ENCODE results near the gene DNAJB5.

DNAJB5 gene

DNA sequence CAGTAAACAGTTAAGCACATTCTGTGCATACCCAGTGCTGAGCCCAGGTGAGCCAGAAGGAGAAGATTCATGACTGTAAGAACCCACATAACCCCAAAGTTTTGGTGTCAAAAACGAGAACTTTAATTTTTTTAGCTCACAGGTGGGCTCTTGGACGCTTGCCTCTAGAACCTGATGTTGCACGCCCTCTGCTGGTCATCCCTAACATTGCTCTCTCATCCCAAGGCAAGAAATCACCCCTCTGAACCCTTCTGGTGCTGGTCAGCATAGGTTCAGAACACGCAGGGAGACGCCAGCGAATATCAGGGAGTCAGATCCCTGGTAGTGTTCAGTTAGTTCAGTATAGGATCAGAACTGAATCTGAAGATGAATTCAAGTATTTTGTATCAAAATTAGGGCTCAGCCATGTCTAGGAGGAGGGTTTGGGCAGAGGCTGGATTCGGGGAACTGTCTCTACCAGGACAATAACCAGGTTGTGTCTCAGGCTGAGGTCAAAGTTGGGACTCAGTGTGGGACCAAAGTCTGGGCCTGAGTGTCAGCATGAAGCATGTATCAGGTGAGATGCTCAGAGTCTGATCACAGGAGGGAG is 4.1 kb upstream of the DNAJB5 start:
- peak; percentile 80 for DNase-seq

DNA sequence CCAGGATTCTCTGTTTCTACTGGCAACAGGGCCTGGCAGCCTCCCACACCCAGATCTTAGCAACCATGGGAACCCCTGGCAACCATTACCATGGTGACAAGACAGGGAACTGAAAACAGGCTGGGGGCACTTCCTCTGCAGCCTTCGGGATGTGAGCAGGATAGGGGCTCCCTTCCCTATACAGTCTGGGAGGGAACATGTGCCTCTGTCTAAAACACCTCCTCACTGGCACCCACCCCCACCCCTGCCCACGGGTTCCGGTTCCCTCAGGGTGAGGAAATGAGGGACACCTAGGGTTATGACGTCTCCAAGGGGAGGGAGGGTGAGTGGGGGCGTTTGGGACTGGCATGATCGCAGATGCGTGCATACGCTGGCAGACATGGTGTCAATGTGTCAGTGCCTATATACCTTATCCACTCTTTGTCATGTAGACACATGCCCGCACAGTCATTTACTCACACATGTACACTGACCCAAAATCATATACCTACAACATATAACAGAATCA is 3.0 kb upstream of the DNAJB5 start:
- no peak for DNase-seq

DNA sequence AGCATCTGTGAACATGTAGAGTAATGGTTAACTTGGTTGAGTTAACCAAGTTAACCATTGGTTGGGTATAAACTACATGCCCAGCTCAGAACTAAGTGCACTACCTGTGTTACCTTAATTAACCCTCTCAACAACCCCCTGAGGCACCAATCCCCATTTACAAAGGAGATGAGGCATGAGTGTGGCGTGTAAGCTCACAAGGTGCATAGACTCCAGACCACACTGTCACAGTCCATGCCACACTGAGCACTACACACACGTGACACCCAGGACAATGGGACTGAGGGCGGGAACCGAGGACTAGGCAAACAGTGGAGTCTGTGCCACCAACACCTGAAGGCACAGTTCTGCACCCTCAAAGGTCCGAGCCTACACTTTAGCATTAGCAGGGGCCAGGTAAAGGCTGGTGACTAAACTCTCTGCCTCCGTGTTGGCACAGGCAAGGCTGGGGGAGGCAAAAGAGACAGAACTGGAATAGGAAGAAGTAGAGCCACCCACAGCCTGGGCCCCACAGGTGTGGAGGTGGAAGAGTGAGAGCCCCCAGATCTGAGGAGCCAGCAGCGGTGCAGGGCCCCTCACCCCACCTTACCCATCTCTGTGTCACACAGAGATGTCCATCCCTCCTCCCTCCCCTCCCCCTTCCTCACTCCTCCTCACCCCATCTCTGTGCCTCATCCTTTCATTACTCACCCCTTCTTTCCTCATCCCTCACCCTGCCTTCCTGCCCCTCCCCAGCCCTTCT is 2.2 kb upstream of the DNAJB5 start:
- no peak for DNase-seq

DNA sequence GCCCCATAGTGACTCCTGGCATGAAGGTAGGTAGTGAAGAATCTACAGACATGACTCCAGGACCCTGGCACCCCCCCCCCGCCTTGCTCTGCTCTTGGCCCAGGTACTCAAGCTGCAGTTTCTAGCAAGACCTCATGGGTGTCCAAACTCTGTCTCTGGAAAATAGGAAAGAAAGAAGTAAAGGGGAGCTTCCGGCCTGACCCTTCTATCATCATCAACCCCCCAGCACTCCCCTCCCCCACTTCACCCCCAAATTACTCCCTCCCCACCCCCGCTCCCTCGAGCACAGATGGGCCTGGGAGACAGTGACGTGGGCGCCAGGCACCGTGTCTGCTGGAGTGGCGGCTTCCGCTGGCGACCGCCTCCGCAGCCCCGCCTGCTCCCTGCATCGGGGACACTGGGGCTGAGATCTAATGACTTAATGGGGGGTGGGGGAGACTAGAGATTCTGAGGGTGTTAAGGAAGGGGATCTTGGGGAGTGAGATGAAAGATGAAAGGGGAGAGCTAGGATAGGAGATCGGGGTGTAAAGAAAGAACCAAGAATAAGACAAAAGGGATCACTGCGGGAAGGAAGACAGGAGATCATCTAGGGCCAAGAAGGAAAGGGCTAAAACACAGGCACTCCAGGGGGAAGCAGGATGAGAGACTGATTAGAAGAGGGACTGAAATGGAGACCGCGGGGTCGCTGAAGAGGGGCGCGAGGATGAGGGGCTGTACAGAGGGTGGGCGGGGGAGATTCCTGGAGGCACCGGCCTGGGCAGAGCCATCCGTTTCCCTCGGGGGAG is 1.1 kb upstream of the DNAJB5 start:
- DNase-seq, result no peak

DNA sequence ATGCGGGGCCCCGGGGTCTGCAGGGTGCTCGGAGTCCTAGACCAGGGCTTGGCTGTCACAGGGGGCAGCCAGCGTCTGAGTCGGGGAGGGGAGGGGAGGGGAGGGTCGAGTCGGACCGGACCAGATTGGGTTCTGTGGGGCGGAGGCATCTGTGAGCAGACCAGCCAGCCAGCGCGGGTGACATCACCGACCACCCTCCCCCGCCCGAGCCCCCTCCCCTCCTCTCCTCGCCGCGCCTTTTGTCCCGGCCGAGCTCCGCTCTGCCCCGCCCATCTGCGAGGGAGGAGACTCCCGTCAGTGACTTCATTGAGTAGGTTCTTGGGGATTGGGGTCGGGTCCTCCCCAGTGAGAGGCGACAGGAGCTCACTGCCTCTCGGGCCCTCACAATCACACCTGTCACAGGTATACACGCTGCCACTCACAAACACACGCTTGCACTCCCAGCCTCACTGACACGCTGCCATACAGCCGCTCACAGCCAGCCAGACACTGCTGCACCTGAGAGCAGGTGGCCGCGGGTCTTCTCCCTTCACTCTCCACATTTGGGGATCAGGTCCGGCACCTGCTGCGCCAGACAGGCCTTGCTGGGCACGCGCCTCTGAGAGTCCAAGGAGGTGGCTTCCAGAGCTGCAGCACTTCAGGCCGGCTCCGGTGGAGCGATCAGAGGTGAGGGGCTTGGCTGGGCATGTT is 546 bp downstream of the DNAJB5 start:
- DNase-seq, result peak; percentile 45

DNA sequence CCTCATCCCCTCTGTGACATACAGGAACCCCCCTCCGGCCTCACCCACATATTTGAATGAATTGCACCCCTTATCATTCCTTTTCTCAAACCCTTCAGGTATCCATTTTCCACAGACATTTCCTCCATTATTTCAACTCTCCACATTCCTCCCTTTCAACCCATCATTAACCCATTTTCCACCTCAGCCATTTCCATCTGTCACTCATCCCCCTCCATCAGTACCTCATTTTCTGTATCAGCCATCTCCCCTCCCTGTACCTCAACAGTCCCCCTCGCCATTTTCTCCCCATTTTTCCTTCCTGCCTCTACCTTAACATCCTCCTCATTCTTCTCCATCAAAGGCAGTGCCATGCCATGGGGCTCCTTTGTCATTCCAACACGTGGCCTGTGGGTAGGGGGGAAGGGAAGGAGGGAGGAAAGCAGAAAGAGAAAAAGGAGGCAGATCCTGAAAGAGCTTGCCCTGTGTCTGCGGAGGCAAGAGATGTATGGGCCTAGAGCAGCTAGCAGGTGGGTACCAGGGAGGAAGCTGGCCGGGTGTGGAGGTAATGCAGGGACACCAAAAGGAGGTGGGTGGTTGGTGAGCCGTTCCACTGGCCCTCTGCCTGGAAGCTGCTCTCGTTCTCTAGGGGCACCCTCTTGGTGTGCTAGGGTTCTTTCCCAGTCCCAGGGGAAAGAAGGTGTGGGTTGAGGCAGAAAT is 1.5 kb downstream of the DNAJB5 start:
- DNase-seq, result no peak

DNA sequence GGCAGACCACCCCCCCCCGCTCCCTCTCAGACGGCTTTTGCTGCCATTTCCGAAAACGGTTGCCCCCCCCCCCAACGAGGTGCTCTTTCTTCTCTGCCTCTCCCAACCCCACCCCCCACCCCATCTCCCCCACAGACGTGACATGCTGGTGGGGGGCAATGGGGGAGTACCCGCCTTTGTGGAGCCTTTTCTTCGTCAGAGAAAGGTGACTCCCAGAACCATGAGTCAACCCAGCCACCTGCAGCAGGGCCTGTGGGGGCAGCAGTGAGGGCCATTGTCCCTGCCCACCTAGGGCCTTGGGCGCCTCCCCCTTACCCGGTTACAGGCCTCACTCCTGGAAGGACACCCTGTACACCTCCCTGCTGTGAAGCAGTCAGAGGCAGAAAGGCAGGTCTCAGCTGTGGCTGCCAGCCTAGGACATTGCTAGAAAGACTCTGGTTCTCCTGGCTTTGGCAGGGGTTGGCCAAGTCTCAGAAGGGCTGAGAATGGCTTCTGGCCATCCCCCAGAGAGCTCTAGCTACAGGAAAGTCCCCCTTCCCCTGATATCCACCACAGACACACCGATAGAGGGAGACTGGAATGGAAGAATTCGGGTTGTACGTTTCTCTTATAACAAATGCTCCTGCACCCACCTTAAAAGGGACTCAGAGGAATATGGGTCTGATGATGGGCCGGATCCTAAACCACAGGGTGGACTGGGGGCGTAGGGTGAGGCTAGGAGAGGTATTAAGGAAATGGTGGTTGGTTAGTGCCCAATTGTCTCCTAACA is 2.2 kb downstream of the DNAJB5 start:
- DNase-seq, result no peak

DNA sequence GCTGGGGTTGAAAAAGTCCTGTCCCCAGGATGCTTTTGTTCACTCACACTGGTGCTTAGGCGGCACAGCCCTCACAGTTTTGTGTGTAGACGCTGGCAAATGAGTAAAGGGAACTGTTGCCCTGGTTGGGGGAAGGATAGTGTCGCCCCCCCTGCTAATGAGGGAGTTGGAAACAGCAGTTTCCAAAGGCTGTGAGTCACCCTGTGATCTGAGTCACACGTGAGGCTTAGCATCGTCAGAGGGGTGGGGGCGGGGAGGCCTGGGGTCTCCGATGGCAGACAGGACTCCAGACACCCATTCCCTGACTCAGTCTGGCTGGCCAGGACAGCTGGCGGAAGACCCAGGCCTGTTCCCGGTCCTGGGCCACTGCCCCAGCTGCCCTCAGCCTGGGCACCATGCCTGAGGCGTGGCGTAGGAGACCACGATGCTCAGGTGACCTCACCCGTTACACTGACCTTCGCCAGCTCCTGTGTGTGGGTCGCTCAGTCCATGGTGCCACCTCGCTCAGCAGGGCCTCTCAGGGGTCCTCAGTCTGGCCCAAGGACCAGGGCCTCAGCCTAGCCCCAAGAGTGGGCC is 2.9 kb downstream of the DNAJB5 start:
- peak; percentile 33 for DNase-seq

DNA sequence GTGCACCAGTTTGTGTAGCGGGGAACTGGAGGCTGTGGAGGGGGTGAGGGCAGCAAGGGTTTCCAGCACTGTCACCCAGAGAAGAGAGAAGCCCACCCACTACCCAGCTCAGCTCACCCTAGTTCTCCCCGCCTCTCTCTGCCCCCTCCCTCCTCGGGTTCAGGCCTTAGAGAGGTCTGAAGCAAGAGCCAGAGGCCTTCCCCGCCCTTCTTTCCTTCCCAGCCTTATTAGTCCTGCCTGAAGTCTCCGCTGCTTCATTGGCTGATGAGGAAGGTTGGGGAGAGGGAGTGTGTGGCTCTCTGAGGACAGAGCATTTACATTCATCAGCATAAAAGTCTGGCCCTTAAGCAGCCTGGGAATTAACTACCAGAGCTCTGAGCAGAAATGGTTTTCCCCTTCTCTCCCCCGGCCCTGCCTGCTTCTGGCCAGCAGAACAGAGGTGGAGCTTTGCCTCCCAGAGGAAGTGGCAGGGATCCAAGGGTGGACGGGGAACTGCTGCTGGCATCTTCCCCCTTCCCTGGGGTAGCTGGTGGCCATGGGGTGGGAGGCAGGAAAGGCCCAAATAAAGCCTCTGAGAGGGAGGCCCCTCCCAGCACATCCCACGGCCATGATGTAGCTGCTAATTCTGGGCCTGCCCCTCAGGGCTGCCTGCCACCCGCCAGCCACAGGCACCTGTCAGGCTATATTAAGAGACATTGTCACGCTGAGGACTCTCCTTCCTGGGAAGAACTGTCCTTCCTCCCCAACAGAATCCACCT is 4.1 kb downstream of the DNAJB5 start:
- DNase-seq, result no peak

DNA sequence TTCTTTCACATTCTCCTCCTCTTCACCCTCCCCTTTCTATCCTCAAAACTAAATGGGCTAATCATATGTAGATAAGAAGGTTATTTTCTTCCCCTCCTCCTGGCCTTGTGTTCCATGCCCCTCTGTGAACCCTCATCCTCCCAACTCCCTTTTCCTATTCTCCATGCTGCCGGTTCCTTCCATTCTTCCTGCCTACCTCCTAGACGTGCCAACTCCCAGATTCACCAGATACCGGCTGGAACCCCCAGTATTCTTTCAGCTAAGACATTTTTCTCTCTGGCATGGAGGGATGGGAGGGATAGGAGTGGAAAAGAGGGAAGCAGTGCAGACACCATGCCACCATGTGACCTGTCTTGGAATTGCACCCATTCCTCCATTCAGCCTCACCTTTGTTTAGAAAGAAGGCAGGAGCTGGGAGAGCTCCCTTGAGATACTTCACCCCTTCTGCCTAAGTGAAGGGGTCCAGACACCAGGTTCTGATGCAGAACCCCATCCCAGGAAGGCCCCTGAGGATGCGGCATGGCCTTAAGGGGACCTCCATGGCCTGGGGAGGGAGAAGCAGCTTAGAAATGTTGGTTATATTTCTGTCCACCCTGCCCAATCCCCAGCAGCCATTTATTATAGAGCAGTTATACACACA is 4.8 kb downstream of the DNAJB5 start:
- DNase-seq, result peak; percentile 54

DNA sequence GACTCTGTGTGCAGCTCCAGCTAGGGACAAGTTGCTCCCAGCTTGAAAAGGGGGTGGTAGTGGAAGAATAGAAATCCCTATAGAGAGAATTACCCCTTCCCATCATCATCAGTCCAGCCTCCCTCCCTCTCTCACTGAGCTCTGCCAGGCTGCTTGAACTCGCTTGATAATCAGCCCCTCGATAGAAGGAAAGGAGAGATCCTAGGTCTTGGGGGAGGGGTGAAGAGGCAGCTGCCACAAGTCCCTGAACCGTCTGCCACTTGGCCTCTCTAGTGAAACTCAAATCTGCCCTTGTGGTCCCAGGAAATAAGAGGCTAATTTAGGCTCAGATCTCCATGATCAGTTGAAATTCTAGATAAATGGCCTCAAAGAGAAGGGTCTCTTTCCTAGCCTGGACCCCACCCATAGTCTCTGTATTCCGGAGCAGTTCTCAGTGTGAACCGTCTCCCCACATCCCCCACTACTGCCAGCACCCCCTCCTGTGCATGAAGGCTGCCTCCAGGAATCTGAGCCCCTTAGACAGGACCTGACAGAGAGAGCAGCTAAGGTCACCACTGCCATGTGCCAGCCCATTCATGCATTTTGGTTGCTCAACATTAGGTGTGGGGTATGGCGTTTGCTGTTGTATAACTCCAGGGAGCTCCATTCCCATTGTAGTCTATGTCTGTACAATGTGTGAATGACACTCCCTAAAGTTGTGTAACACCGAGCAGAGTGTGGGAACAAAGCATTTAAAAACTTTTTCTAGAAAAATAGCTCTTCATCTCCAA is 5.5 kb downstream of the DNAJB5 start:
- peak; percentile 42 for DNase-seq

DNA sequence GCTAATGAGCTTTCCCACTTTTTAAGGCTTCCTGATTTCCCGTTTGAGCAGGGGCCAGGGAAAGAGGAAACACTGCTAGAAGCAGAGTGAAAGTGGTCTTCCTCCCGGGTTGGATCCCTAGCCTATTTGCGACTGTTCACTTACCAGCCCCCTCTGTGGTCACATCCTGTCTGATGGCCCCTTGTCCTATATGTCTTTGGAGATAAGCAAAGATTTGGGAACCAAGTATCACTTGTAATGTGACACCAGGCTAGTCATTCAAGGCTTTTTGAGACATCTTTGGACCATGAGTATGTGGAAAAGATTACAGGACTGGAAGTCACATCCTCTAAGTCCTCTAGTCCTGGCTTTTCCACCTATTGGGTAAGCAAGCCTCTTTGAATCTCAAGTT is 6.1 kb downstream of the DNAJB5 start:
- DNase-seq, result peak; percentile 54

DNA sequence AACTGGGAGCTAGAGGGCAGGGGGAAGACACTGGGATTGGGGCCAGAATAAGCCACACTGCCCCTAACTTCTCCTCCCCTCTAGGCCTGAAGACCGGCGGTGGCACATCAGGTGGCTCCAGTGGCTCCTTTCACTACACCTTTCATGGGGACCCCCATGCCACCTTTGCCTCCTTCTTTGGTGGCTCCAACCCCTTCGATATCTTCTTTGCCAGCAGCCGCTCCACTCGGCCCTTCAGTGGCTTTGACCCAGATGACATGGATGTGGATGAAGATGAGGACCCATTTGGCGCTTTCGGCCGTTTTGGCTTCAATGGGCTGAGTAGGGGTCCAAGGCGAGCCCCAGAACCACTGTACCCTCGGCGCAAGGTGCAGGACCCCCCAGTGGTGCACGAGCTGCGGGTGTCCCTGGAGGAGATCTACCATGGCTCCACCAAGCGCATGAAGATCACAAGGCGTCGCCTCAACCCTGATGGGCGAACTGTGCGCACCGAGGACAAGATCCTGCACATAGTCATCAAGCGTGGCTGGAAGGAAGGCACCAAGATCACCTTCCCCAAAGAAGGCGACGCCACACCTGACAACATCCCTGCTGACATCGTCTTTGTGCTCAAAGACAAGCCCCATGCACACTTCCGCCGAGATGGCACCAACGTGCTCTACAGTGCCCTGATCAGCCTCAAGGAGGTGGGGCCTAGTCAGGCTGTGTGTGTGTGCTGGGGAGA is 6.8 kb downstream of the DNAJB5 start:
- DNase-seq, result no peak

DNA sequence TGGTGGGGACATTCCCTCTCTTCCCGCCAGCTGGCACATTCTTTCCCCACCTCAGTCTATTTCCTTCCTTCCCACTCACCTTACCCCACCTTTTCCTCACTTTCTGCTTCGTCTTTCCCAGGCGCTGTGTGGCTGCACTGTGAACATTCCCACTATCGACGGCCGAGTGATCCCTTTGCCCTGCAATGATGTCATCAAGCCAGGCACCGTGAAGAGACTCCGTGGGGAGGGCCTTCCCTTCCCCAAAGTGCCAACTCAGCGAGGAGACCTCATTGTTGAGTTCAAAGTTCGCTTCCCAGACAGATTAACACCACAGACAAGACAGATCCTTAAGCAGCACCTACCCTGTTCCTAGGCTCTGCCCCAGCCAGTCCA is 7.3 kb downstream of the DNAJB5 start:
- DNase-seq, result no peak

DNA sequence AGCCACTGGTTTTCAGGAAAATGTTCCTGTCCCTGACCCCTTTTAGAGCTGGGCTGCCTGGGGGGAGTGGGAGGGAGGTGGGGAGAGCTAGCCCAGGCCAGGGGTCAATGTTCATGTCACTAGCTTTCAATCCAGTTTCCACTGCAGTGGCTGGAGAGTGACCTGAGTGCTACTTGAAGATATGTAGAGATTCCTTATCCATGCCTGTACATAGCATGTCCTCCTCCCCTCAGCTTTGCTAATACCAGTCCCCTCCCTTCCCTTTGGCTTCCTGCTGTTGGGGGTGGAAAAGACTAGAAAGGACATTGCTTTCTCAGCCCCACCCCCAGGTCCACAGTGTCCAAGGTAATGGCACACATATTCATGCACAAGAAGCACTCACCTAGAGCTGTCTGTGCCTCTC is 7.8 kb downstream of the DNAJB5 start:
- DNase-seq, result no peak

DNA sequence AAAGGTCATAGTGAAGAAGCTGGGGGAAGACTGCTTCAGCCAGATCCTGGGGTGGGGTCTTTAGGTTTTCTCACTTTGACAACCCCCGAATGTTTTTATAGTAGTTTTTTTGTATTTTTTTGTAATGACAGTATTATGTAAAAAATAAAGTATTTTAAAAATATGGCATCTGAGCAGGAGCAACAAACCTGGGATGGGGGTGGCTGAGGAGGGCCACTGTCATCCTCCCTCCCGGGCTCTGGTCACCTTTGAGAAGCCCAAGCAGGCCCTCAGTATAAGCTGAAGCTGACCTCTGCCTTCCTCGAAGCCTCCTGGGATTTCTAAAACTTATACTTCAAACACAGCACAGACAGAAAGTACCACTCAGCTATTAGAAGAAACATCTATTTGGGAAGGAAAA is 8.7 kb downstream of the DNAJB5 start:
- no peak for DNase-seq

DNA sequence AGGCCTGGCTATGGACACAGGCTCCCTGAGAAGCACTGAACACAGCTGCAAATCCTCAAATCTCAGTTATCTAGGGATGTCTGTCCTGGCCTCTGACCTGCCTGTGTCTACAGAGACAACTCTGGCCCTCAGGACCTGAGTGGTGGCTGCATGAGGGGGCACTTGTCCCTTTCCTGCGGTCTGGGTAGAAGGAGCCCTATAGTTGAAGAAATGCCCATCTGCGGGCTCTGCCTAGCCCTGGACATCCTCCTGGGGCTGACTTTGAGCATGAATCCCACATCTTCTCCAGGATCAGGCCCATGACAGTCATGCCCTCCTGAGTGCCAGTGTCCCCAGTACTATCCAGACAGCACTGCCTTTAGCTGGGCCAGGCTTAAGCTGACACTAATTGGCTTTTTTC is 10.0 kb downstream of the DNAJB5 start:
- no peak for DNase-seq

DNA sequence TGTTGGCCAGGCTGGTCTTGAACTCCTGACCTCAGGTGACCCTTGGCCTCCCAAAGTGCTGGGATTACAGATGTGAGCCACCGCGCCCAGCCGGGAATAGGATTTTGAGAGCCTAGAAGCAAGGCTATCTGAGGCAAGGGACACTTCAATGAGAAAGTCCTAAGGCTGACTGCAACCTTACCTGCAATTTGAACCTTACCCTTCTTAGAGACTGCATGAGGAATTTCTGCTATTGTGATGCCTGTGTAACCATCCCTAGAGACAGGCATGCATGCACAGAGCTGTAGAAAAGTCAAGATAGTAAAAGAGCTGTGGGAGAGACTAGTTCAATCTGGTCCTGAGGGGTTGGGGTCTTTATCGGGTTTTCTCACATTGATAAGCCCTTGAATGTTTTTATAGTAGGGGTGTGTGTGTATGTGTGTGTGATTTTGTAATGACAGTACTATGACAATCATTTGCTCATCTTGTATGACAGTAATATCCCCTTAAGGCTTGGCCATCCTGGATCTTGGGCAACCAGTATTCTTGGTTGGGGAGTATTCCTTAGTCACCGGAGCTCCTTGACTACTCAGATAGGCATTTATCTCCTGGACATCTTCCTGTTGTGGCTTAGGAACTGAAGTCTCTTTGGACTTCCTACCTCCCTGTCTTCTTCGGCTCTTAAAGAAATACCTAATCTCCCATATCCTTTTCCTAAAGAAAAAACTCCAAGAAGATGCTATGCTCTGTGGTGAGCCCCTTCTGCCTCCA is 11.2 kb downstream of the DNAJB5 start:
- peak; percentile 28 for DNase-seq
